Non-pigmented ciliary epithelial cell (primary cell): Measurements from ENCODE around the gene HES4.
"Not testable (repeated sequence)": the region's sequence is repeated elsewhere in the genome, so short reads cannot be mapped to it uniquely, and the experiment has no call there.

ENCODE experiments used
- DNase-seq: peaks from one replicate; pipeline ENCODE4 v3.0.0-alpha.2; 2010; ENCODE audit warnings: low read depth

The HES4 gene

GRCh38 chr1:1018321-1018685 is 18.4 kb upstream of the HES4 start:
- not testable (repeated sequence) for DNase-seq

GRCh38 chr1:1017397-1018320 is 17.8 kb upstream of the HES4 start:
- DNase-seq, result not testable (repeated sequence)

GRCh38 chr1:1014799-1015681 is 15.1 kb upstream of the HES4 start:
- no peak for DNase-seq

GRCh38 chr1:1013922-1014648 is 14.2 kb upstream of the HES4 start:
- no peak for DNase-seq

- no peak for DNase-seq
Measured at GRCh38 chr1:1013105-1013921, 13.4 kb upstream of the HES4 start, which contains the start of gene ISG15. ISG15 (plus strand) TSS chr1:1013497; CDS start chr1:1013574, 77 bp downstream.

GRCh38 chr1:1012736-1013104 is 12.8 kb upstream of the HES4 start:
- not testable (repeated sequence) for DNase-seq

DNA sequence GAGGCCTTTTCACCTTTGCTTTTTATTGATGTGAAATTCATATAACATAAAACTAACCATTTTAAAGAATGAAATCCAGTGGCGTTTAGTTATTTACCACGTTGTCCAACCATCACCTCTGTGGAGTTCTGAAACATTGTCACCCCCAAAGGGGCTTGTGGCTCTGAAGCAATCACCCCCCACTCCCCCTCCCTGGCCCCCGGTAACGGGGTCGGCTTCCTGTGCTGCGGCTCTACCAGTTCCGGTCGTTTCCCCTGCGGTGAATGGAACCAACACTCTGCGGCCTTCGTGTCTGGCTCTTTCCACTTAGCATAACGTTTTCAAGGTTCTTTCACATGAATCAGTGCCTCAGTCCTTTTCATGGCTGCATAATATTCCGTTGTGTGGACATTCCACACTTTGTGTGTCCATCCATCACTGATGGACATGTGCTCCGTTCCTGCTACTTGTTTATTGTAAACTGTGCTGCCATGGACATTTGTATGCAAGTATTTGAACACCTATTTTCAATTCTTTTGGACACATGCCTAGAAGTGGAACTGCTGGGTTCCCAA is 11.6 kb upstream of the HES4 start:
- no peak for DNase-seq

GRCh38 chr1:1010131-1010530 is 10.2 kb upstream of the HES4 start:
- DNase-seq, result not testable (repeated sequence)

- DNase-seq, result no peak
Measured at GRCh38 chr1:1006305-1007159, 6.6 kb upstream of the HES4 start.

DNA sequence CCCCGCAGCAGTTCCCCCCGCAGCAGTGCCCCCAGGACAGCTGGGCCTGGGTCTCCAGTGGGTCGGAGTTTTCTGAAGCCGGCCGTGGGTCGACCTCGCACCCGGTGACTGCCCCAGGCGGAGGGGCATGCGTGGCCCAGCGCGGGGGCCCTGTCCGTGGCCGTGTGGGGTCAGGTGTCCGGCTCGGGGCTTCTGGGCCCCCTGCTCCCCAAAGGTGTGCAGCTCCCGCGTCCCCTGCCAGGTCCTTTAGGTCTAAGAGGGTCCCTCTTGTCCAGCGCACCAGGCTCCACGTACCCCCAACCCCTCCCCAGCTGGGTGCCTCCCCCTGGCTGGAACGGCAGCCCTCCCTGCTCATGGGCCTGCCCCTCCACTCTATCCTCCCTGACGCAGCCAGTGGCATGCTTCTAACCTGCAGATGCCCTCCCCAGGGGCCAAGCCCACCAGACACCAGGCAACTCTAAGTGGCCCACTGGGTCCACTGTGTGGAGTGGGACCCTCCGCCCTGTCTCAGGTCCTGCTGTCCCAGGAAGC is 5.9 kb upstream of the HES4 start:
- no peak for DNase-seq

- no peak for DNase-seq
Measured at GRCh38 chr1:1004780-1005697, 5.1 kb upstream of the HES4 start.

DNA sequence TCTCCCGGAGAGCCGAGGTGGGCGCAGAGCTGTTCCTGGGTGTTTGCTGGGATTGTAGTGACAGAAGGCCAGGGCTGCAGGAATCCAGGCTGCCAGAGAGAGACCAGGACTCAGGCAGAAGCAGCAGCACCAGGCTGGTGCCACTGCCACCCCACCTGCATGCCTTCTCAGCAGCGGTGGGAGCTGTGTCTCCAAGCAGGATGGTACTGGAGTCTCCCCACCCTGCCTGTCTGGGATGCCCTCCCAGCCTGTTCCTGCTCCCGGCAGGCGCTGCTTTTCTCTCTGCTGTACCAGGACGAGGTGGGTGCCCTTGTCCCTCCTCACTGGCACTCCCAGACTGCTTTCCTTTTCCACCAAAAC is 4.5 kb upstream of the HES4 start:
- DNase-seq, result no peak

DNA sequence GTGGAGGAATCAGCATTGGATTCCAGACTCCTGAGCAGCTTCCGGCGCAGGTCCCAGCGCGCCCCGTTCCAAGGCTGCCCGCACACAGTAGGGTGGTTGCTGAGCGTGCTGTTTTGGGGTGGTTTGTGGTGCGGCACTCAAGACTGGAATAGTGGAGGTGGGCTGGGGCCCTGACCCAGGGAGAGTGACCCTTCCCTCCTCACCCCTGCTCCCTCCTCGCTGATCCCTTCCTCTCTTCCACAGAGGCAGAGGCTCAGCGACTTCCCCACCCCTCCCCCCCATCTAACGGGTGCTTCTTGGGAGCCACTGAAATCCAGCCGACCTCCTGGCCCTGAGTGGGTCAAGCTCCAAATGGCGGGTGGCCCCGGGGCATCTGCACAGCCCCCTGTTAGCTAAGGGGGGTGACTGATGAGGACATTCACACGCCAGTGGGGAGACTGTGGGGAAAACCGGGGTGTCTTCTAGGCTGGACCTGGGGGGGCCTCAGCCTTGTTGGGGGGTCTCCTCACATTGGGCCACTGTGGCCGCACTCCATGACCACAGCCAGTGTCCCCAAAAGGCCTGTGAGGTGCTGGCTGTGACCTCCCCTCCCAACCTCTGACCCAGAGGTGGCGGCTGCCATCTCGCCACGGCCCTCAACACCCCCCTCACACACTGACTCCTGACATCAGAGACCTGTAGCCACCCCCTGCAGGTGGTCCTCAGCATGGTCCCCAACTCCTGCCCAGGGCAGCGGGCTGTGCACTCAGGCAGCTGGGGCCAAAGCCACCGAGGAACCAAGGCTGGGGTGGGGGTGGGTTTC is 3.9 kb upstream of the HES4 start:
- no peak for DNase-seq

GRCh38 chr1:1001057-1001783 is 1.3 kb upstream of the HES4 start:
- DNase-seq, result no peak

GRCh38 chr1:1000357-1001056 is 610 bp upstream of the HES4 start:
- no peak for DNase-seq

DNA sequence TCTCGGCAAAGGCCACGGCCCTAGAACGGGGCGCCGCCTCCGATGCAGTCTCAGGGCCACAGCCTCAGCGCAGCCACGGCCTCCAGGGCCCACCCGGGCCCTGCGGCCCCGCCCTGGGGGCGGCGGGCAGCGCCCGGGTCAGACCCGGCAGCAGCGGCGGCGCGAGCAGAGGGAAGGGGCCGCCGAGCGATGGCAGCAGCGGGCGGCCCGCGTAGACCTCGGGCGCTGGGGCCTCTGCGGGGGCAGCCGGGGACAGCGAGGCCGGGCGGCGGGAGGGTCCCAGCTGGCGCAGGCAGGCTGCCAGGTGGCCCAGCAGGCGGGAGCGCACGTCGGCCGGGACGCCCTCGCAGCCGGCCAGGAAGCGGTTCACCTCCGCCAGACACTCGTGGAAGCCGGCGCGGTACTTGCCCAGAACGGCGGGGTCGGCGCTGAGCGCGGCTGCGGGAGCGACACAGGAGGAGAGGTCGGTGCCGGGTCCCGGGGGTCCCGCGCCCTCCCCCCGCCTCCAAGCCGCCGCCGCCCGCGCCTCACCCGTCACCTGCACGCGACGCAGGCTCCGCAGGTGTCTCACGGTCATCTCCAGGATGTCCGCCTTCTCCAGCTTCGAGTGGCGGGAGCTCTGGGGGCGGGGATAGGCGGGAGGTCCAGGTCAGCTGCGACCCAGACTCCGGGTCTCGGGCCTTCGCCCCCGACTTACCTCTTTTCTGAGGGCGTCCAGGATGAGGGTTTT is 737 bp downstream of the HES4 start:
- no peak for DNase-seq
